Loucy (cell line): Measurements from ENCODE around the gene ASL.

ENCODE experiments used
- H2AFZ ChIP-seq: fragments of 200-600 bp; sonication (generic); 2 replicates; pipeline ENCODE4 v1.6.0; 2016; ENCODE audit warnings: antibody characterized with exemption, mild to moderate bottlenecking, low read length, moderate library complexity
- H3F3A ChIP-seq: fragments of 200-600 bp; 2 replicates; pipeline ENCODE4 v1.6.0; 2016; ENCODE audit warnings: antibody characterized with exemption, low read depth, mild to moderate bottlenecking
- H3K27me3 ChIP-seq: fragments of 200-600 bp; sonication (generic); 2 replicates; pipeline ENCODE4 v1.6.1; 2014; ENCODE audit warnings: low read length, mild to moderate bottlenecking; ENCODE audit not compliant: insufficient read depth, poor library complexity, severe bottlenecking
- H3K36me3 ChIP-seq: fragments of 200-600 bp; sonication (generic); 2 replicates; pipeline ENCODE4 v1.6.1; 2016; ENCODE audit warnings: low read length; ENCODE audit not compliant: insufficient read depth
- H3K4me1 ChIP-seq: fragments of 200-600 bp; sonication (generic); 2 replicates; pipeline ENCODE4 v1.5.1; 2014; ENCODE audit warnings: low read length, mild to moderate bottlenecking; ENCODE audit not compliant: insufficient read depth, poor library complexity, severe bottlenecking
- H3K4me2 ChIP-seq: fragments of 200-600 bp; sonication (generic); 2 replicates; pipeline ENCODE4 v1.6.0; 2014; ENCODE audit warnings: antibody characterized with exemption, low read length, low read depth, mild to moderate bottlenecking; ENCODE audit not compliant: poor library complexity, severe bottlenecking
- H3K4me3 ChIP-seq: fragments of 200-600 bp; sonication (generic); 2 replicates; pipeline ENCODE4 v1.5.1; 2014; ENCODE audit warnings: low read length, mild to moderate bottlenecking, mixed read lengths; ENCODE audit not compliant: poor library complexity, severe bottlenecking
- H3K79me2 ChIP-seq: fragments of 200-600 bp; sonication (generic); 2 replicates; pipeline ENCODE4 v1.6.1; 2014; ENCODE audit warnings: low read length; ENCODE audit not compliant: insufficient read depth
- H3K9ac ChIP-seq: fragments of 200-600 bp; sonication (generic); 2 replicates; pipeline ENCODE4 v1.6.0; 2014; ENCODE audit warnings: mild to moderate bottlenecking, low read depth, low read length, moderate library complexity; ENCODE audit not compliant: poor library complexity, severe bottlenecking
- H3K9me2 ChIP-seq: fragments of 200-600 bp; sonication (generic); replicated peaks from 2 replicates; pipeline ENCODE4 v1.6.1; 2016; ENCODE audit warnings: low read depth, low read length, mixed read lengths
- H3K9me3 ChIP-seq: fragments of 200-600 bp; sonication (generic); 2 replicates; pipeline ENCODE4 v1.6.1; 2014; ENCODE audit warnings: mild to moderate bottlenecking, antibody characterized with exemption, low read length, low read depth; ENCODE audit not compliant: insufficient read depth
- H4K20me1 ChIP-seq: fragments of 200-600 bp; sonication (generic); 2 replicates; pipeline ENCODE4 v1.6.0; 2014; ENCODE audit warnings: antibody characterized with exemption, low read length, mild to moderate bottlenecking; ENCODE audit not compliant: insufficient read depth, poor library complexity, severe bottlenecking
- CTCF ChIP-seq: fragments of 200-600 bp; sonication (generic); conservative IDR thresholded peaks from 2 replicates; pipeline ENCODE4 v1.5.1; 2014; ENCODE audit warnings: mild to moderate bottlenecking, antibody characterized with exemption, low read length
- EZH2phosphoT487 ChIP-seq: fragments of 200-600 bp; IDR thresholded peaks from 2 replicates; pipeline ENCODE4 v1.6.1; 2018; ENCODE audit warnings: antibody characterized with exemption, mild to moderate bottlenecking, moderate library complexity, borderline replicate concordance

The ASL gene

GRCh38 chr7:66054063-66054462 is 21.6 kb upstream of the ASL start:
- no peaks in the 10 kb centered on the region for H3K27me3 ChIP-seq
- H3K4me2 ChIP-seq: no peak overlapping the region
- no peaks in the 10 kb centered on the region for H3F3A ChIP-seq
- no peak overlapping the region for H3K4me3 ChIP-seq
- H2AFZ ChIP-seq: peak overlapping the region; percentile 64; the same call in 1 of the 2 replicates
- H4K20me1 ChIP-seq: no peaks in the 10 kb centered on the region
- no peaks in the 10 kb centered on the region for H3K36me3 ChIP-seq
- no peak for TF ChIP-seq EZH2phosphoT487
- TF ChIP-seq CTCF: no peak
- H3K4me1 ChIP-seq: no peaks in the 10 kb centered on the region
- H3K9me2 ChIP-seq: no peaks in the 10 kb centered on the region
- no peak overlapping the region for H3K9ac ChIP-seq
- H3K9me3 ChIP-seq: no peaks in the 10 kb centered on the region
- H3K79me2 ChIP-seq: no peaks in the 10 kb centered on the region

GRCh38 chr7:66055321-66055956 is 20.2 kb upstream of the ASL start:
- Histone ChIP-seq H3K27me3 (no peaks in the 10 kb centered on the region), H3K79me2 (no peaks in the 10 kb centered on the region), H3K9me3 (no peaks in the 10 kb centered on the region), H3K4me1 (no peaks in the 10 kb centered on the region), H4K20me1 (no peaks in the 10 kb centered on the region), H3K4me3 (no peak overlapping the region), H3K4me2 (no peak overlapping the region), H3K36me3 (no peaks in the 10 kb centered on the region), H3K9me2 (no peaks in the 10 kb centered on the region), H3K9ac (no peak overlapping the region), H2AFZ (no peak overlapping the region), H3F3A (no peaks in the 10 kb centered on the region)
- TF ChIP-seq EZH2phosphoT487: no peak
- no peak for TF ChIP-seq CTCF

- Histone ChIP-seq H3K27me3 (no peaks in the 10 kb centered on the region), H3F3A (no peaks in the 10 kb centered on the region), H3K4me3 (no peak overlapping the region), H3K9ac (no peak overlapping the region), H3K79me2 (no peaks in the 10 kb centered on the region), H3K4me2 (no peak overlapping the region), H3K4me1 (no peaks in the 10 kb centered on the region), H2AFZ (no peak overlapping the region), H3K9me2 (no peaks in the 10 kb centered on the region), H3K36me3 (no peaks in the 10 kb centered on the region), H4K20me1 (no peaks in the 10 kb centered on the region), H3K9me3 (no peaks in the 10 kb centered on the region)
- TF ChIP-seq EZH2phosphoT487: no peak
These were observed 14.8 kb upstream of the ASL start for GRCh38 chr7:66060796-66061195.

GRCh38 chr7:66069732-66070131 is 5.9 kb upstream of the ASL start:
- Histone ChIP-seq H3K27me3 (no peaks in the 10 kb centered on the region), H3K9me2 (no peaks in the 10 kb centered on the region), H3K36me3 (no peaks in the 10 kb centered on the region), H3K4me3 (no peak overlapping the region), H2AFZ (no peak overlapping the region), H3K9ac (no peak overlapping the region), H3K4me2 (no peak overlapping the region), H3F3A (no peaks in the 10 kb centered on the region), H3K9me3 (no peaks in the 10 kb centered on the region), H3K4me1 (no peaks in the 10 kb centered on the region), H3K79me2 (no peaks in the 10 kb centered on the region), H4K20me1 (no peaks in the 10 kb centered on the region)
- TF ChIP-seq EZH2phosphoT487: no peak
- no peak for TF ChIP-seq CTCF
